GM20431 (cell line): ENCODE data around the gene CACNA1C.

Experiments used
- in situ Hi-C: fragments of 300-500 bp; cut with MseI, MboI; formaldehyde crosslinking; loops from one replicate; pipeline ENCODE4 v1.15.0; 2020; ENCODE audit warnings: low sequenced_read_pairs; ENCODE audit not compliant: unreplicated experiment

The CACNA1C gene

GRCh38 chr12:2389079-2389790 is 336.4 kb downstream of the CACNA1C start:
- in situ Hi-C loops, result no loop called here

- in situ Hi-C loops, result no loop called here
Observed at GRCh38 chr12:2390133-2390532, 337.3 kb downstream of the CACNA1C start.

GRCh38 chr12:2390850-2391390 is 338.1 kb downstream of the CACNA1C start:
- in situ Hi-C loops, result no loop called here

DNA sequence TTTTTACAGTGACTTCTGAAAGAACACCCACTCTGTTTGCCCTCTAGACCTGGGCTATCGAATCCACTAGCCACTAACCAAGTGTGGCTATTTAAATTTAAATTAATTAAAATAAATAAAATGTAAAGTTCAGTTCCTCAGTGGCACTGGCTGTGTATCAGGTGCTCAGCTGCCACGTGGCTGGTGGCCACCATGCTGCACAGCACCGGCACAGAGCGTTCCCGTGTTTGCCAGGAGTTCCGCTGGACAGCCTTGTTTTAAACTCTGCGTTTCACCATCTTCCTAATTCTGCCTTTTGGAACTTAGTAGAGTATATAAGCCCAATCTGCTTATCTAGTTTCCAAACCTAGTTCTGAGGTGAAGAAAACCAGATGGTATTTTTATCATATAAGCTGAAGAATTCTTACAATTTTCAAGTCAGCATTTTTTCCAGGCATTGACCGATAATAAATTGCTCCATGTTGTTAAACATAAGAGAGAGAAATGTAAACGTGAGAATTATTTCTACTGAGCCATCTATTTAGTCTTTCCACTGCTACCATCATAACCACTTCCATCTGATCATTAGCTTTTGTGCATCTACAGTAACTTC is 339.0 kb downstream of the CACNA1C start:
- in situ Hi-C loops, result no loop called here

DNA sequence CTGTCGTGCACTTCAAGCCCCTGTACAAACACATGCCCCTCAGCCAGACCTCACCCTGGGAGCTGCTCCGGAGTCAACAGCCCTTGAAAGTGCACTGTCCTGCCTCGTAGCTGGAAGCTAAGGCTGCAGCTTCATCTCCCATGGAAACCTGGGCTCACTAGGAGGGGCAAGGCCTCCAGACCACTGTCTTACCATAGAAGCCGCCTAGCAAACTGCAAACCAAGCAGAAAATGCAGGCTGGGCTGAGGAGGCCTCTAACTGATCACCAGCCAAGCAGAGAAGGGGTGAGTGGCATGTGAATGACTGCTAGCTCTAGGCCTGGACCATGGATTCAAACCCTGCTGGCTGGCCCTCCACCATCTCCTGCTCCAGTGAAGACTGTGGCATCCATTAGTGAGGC is 340.2 kb downstream of the CACNA1C start:
- in situ Hi-C loops, result no loop called here

- in situ Hi-C loops, result no loop called here
Observed at GRCh38 chr12:2393996-2394395, 341.2 kb downstream of the CACNA1C start.

DNA sequence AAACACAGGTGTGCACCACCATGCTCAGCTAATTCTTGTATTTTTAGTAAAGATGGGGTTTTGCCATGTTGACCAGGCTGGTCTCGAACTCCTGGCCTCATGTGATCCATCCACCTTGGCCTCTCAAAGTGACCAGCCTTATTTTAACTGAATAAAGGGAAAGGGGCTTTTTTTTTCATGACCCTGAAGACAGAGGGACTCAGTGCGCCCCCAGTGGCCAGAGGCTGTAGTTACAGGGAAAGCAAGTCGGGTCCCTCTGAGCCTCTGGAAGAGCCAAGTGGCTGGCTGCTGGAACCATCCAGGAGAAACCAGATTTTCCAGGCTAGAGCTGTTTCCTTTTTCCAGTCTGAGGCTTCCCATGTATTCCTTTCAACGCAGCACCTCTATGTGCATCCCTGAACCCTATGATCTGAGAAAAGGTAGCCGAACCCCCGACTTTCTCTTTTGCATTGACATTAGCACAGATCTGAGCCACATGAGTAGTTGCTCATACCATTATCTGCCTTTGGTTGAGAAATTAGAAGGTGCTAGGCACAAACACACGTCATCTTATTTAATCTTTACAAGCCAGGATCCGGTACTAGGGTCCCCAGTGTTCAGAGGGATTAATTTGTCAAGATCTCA is 342.7 kb downstream of the CACNA1C start:
- in situ Hi-C loops, result no loop called here

- in situ Hi-C loops, result no loop called here
Observed at GRCh38 chr12:2396448-2396871, 343.7 kb downstream of the CACNA1C start.

- in situ Hi-C loops, result no loop called here
Observed at GRCh38 chr12:2397356-2398045, 344.7 kb downstream of the CACNA1C start.

GRCh38 chr12:2401040-2401439 is 348.3 kb downstream of the CACNA1C start:
- in situ Hi-C loops, result no loop called here

GRCh38 chr12:2402073-2402579 is 349.3 kb downstream of the CACNA1C start:
- in situ Hi-C loops, result no loop called here

- in situ Hi-C loops, result no loop called here
Observed at GRCh38 chr12:2403221-2403976, 350.6 kb downstream of the CACNA1C start.

DNA sequence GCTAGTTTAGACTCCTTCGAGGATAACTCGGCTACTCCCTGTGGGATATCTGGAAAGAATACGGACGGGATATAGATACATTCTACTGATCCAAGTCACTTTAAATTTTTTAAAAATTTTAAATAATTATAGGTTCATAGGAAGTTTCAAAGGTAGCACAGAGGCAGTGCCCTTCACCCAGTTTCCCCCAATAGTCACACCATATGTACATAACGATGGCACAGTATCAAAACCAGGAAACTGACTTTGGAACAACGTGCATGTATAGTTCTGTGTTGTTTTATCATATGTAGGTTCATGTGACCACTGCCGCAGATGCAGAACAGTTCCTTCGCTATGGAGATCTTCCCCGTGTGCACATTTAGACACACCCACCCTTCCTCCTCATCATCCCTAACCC is 352.3 kb downstream of the CACNA1C start:
- in situ Hi-C loops, result no loop called here

DNA sequence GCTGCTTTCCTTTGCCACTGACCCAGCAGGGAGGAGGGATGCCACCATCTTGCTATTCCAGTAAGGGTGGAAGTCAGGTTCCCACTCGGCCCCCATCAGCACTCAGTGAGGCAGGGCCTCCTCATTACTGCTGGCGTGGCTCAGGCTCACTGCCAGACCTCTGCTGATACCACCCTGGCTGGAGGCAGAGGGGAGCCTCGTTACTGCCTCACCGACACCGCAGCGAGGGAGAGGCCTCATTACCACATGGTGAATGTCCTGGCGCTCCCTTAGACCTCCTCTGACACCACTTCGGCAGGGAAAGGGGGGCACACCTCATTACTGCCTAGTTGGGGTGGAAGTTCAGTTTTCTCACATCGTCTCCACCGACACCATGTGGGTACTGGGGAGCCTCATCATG is 354.1 kb downstream of the CACNA1C start:
- in situ Hi-C loops, result no loop called here

DNA sequence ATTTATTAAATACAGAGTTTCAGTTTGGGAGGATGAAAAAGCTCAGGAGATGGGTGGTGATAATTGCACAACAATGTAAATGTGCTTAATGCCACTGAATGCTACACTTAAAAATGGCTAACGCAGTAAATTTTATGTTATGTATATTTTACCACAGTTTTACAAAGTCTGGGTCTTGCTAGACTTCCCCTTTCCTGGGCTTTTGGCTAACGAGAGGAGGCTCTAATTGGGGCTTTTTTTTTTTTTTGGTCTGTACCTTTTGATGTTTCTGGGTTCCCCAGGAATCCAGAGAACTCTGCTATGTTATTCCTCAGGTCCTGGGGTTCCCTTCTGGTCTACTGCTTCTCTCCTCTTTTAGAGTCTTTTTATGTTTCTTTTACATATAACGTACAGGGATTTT is 355.5 kb downstream of the CACNA1C start:
- in situ Hi-C loops, result no loop called here

GRCh38 chr12:2409656-2410265 is 357.0 kb downstream of the CACNA1C start:
- in situ Hi-C loops, result no loop called here

GRCh38 chr12:2410496-2410895 is 357.7 kb downstream of the CACNA1C start:
- in situ Hi-C loops, result no loop called here

GRCh38 chr12:2411011-2411410 is 358.2 kb downstream of the CACNA1C start:
- in situ Hi-C loops, result no loop called here

DNA sequence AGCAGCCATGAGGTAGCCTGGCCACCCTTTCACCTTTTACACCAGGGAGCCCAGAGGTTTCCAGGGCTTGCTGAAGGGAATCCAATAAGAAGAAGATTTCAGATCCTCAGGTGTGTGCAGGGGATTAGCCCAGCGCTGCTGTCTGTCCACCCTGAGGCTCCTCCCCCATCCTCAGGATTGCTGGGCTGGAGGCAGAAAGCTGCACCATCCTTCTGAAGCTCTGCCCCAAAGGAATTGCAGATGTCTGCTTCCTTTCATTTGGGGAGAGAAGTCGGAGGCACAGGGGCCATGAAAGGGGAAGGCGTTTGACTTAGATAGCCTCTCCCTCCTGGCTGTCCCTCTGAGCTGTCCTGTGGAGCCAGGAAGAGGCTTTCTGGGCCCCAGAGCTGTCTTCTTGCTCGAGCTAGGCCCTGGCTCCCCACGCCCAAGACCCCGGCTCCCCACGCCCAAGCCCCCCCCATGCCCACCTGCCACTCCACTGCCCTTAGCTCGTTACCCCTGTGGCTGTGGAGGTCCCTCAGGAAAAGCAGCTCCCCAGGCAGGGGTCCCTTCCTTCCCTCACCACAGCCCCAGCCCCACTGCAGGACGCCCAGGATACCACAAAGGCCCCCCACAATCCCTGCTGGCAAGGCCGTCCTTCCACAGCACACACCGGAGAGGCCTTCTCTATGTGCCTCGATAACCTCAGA is 359.0 kb downstream of the CACNA1C start:
- in situ Hi-C loops, result no loop called here
